ENCODE results near the gene INPP4A.
"Not testable (repeated sequence)": the region's sequence is repeated elsewhere in the genome, so short reads cannot be mapped to it uniquely, and the experiment has no call there.

The INPP4A gene

DNA sequence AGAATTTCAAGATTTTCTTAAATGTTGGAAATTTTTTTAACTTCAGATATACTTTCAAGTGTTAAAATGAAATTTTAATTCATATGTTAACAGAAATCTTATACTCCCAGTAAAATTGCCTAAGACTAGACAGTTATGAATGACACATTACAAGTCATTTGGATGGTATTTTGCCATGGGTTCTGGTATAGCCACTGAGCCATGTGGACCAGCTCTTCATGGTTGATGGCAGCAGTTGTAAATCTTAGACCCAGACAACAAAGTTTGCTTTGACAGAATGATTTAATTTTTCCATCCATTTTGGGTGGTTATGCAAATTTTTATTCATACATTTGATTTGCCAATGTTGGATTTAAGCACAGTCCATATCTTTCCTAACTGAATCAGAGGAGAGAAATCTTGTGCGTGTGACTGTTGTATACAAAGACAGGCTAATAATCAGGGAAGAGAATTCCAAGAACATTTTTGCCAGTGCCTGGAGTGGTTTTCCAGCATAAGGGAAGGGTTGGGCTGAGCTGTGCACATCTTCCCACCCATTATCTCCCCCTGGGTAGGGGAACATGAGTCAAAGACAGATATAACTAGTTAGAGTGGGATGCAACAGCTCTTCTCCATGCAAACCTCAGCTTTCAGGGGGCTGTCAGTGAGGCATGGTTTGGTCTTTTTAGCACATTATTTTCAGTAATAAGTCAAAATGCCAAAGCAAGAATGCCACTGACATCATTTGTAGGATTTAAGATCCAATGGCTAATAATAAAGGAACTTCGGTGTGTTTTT is 28.1 kb upstream of the INPP4A start:
- Histone ChIP-seq H3K27ac (ENCODE audit: low read depth, low read length) (no peak overlapping the region), H3K9ac (ENCODE audit: low read length) (no peak overlapping the region), H3K4me3 (ENCODE audit: low read depth in 1 of 2, low read length in 2 of 2) (no peak overlapping the region), H3K9me3 (ENCODE audit: low read length) (no peaks in the 10 kb centered on the region), H3K36me3 (ENCODE audit: insufficient read depth, low read length) (no peaks in the 10 kb centered on the region), H3K4me1 (ENCODE audit: insufficient read depth, low read length) (no peaks in the 10 kb centered on the region), H3K27me3 (ENCODE audit: control insufficient read depth in 1 of 2, insufficient read depth in 2 of 2, low read length in 2 of 2) (no peaks in the 10 kb centered on the region)

DNA sequence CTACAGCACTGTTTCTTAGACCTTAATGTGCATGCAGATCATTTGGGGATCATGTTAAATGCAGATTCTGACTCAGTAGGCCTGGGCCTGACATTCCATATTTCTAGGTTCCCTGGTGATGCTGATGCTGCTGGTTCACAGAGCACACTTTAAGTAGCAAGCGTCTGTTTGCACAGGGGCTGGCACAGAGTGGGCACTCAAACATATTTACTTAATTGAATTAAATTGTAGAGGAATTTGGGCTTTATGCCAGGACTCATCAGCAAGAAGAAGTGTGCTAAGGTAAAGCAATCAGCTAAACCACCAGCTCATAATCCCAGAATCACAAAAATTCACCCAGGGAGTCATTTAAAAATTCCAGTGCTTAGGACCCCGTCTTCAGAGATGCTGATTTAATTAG is 25.1 kb upstream of the INPP4A start:
- no peak overlapping the region for H3K9ac ChIP-seq (ENCODE audit: low read length)

GRCh38 chr2:98419977-98420725 is 24.5 kb upstream of the INPP4A start:
- H3K27me3 ChIP-seq (ENCODE audit: control insufficient read depth in 1 of 2, insufficient read depth in 2 of 2, low read length in 2 of 2) = no peaks in the 10 kb centered on the region
- no peaks in the 10 kb centered on the region for H3K4me1 ChIP-seq (ENCODE audit: insufficient read depth, low read length)
- no peak overlapping the region for H3K27ac ChIP-seq (ENCODE audit: low read depth, low read length)
- H3K36me3 ChIP-seq (ENCODE audit: insufficient read depth, low read length) = no peaks in the 10 kb centered on the region
- H3K9me3 ChIP-seq (ENCODE audit: low read length) = no peaks in the 10 kb centered on the region
- no peak overlapping the region for H3K9ac ChIP-seq (ENCODE audit: low read length)
- no peak overlapping the region for H3K4me3 ChIP-seq (ENCODE audit: low read depth in 1 of 2, low read length in 2 of 2)

More for the DNA sequence above, 25.1 kb upstream of the INPP4A start:
- H3K27me3 ChIP-seq (ENCODE audit: control insufficient read depth in 1 of 2, insufficient read depth in 2 of 2, low read length in 2 of 2) = no peaks in the 10 kb centered on the region
- no peaks in the 10 kb centered on the region for H3K4me1 ChIP-seq (ENCODE audit: insufficient read depth, low read length)
- no peaks in the 10 kb centered on the region for H3K9me3 ChIP-seq (ENCODE audit: low read length)
- H3K4me3 ChIP-seq (ENCODE audit: low read depth in 1 of 2, low read length in 2 of 2) = no peak overlapping the region
- no peak overlapping the region for H3K27ac ChIP-seq (ENCODE audit: low read depth, low read length)
- H3K36me3 ChIP-seq (ENCODE audit: insufficient read depth, low read length) = no peaks in the 10 kb centered on the region

- H3K9me3 ChIP-seq (ENCODE audit: low read length) = no peaks in the 10 kb centered on the region
- H3K27me3 ChIP-seq (ENCODE audit: control insufficient read depth in 1 of 2, insufficient read depth in 2 of 2, low read length in 2 of 2) = no peaks in the 10 kb centered on the region
These were observed 22.2 kb upstream of the INPP4A start for GRCh38 chr2:98422449-98422848.

DNA sequence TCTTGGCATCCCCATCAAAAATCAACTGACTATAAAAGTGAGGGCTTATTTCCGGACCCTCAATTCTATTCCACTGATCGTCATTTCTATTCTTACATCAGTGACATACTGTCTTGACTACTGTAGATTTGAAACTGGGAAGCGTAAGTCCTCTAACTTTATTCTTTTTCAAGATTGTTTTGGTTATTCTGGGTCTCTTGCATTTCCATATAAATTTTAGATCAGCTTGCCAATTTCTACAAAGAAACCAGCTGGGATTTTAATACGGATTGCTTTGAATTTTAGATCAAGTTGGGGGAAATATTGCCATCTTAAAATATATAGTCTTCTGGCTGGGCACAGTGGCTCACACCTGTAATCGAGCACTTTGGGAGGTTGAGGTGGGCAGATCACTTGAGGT is 17.9 kb upstream of the INPP4A start:
- H3K9me3 ChIP-seq (ENCODE audit: low read length) = no peaks in the 10 kb centered on the region

More at GRCh38 chr2:98422449-98422848, 22.2 kb upstream of the INPP4A start:
- Histone ChIP-seq H3K4me3 (ENCODE audit: low read depth in 1 of 2, low read length in 2 of 2) (no peak overlapping the region), H3K4me1 (ENCODE audit: insufficient read depth, low read length) (no peaks in the 10 kb centered on the region), H3K36me3 (ENCODE audit: insufficient read depth, low read length) (no peaks in the 10 kb centered on the region), H3K9ac (ENCODE audit: low read length) (no peak overlapping the region), H3K27ac (ENCODE audit: low read depth, low read length) (no peak overlapping the region)

GRCh38 chr2:98432145-98432544 is 12.5 kb upstream of the INPP4A start:
- no peak overlapping the region for H3K4me3 ChIP-seq (ENCODE audit: low read depth in 1 of 2, low read length in 2 of 2)
- no peaks in the 10 kb centered on the region for H3K36me3 ChIP-seq (ENCODE audit: insufficient read depth, low read length)
- H3K27ac ChIP-seq (ENCODE audit: low read depth, low read length) = no peak overlapping the region
- H3K9me3 ChIP-seq (ENCODE audit: low read length) = no peaks in the 10 kb centered on the region
- H3K4me1 ChIP-seq (ENCODE audit: insufficient read depth, low read length) = no peaks in the 10 kb centered on the region
- no peaks in the 10 kb centered on the region for H3K27me3 ChIP-seq (ENCODE audit: control insufficient read depth in 1 of 2, insufficient read depth in 2 of 2, low read length in 2 of 2)
- H3K9ac ChIP-seq (ENCODE audit: low read length) = no peak overlapping the region

More for the DNA sequence above, 17.9 kb upstream of the INPP4A start:
- Histone ChIP-seq H3K9ac (ENCODE audit: low read length) (no peak overlapping the region), H3K27ac (ENCODE audit: low read depth, low read length) (no peak overlapping the region), H3K4me3 (ENCODE audit: low read depth in 1 of 2, low read length in 2 of 2) (no peak overlapping the region), H3K36me3 (ENCODE audit: insufficient read depth, low read length) (no peaks in the 10 kb centered on the region), H3K4me1 (ENCODE audit: insufficient read depth, low read length) (no peaks in the 10 kb centered on the region), H3K27me3 (ENCODE audit: control insufficient read depth in 1 of 2, insufficient read depth in 2 of 2, low read length in 2 of 2) (no peaks in the 10 kb centered on the region)

- Histone ChIP-seq H3K4me1 (ENCODE audit: insufficient read depth, low read length) (no peaks in the 10 kb centered on the region), H3K27me3 (ENCODE audit: control insufficient read depth in 1 of 2, insufficient read depth in 2 of 2, low read length in 2 of 2) (no peaks in the 10 kb centered on the region), H3K4me3 (ENCODE audit: low read depth in 1 of 2, low read length in 2 of 2) (no peak overlapping the region), H3K9me3 (ENCODE audit: low read length) (no peaks in the 10 kb centered on the region), H3K36me3 (ENCODE audit: insufficient read depth, low read length) (no peaks in the 10 kb centered on the region), H3K27ac (ENCODE audit: low read depth, low read length) (no peak overlapping the region), H3K9ac (ENCODE audit: low read length) (no peak overlapping the region)
These were observed 11.2 kb upstream of the INPP4A start for GRCh38 chr2:98433363-98433964.

DNA sequence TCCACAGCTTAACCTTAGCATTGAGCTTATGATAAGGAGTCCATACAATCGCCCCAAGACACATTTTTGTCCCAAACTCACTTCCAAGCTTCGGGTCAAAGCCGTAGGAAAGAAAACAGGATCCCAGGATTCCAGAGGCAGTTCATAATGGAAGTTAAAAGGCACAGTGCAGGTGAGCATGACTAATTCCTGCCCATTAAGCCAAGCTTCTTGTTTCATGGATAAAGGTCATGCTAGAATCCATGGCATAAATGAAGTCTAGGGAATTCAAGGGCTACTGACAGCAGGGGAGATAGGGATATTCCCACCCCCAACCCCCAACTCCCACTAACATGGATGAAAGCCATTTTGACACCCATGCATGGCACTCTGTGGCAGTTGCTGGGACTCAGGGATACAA is 10.2 kb upstream of the INPP4A start:
- Histone ChIP-seq H3K27me3 (ENCODE audit: control insufficient read depth in 1 of 2, insufficient read depth in 2 of 2, low read length in 2 of 2) (no peaks in the 10 kb centered on the region), H3K36me3 (ENCODE audit: insufficient read depth, low read length) (no peaks in the 10 kb centered on the region), H3K9me3 (ENCODE audit: low read length) (no peaks in the 10 kb centered on the region), H3K4me1 (ENCODE audit: insufficient read depth, low read length) (no peaks in the 10 kb centered on the region), H3K9ac (ENCODE audit: low read length) (no peak overlapping the region), H3K27ac (ENCODE audit: low read depth, low read length) (no peak overlapping the region), H3K4me3 (ENCODE audit: low read depth in 1 of 2, low read length in 2 of 2) (no peak overlapping the region)

- not testable (repeated sequence) for H3K9ac ChIP-seq (ENCODE audit: low read length); H3K4me3 ChIP-seq (ENCODE audit: low read depth in 1 of 2, low read length in 2 of 2); H3K9me3 ChIP-seq (ENCODE audit: low read length); H3K27me3 ChIP-seq (ENCODE audit: control insufficient read depth in 1 of 2, insufficient read depth in 2 of 2, low read length in 2 of 2); H3K36me3 ChIP-seq (ENCODE audit: insufficient read depth, low read length); H3K4me1 ChIP-seq (ENCODE audit: insufficient read depth, low read length); H3K27ac ChIP-seq (ENCODE audit: low read depth, low read length)
These were observed 9.0 kb upstream of the INPP4A start for GRCh38 chr2:98435670-98436069.

- Histone ChIP-seq H3K9me3 (ENCODE audit: low read length) (no peaks in the 10 kb centered on the region), H3K4me3 (ENCODE audit: low read depth in 1 of 2, low read length in 2 of 2) (no peak overlapping the region), H3K4me1 (ENCODE audit: insufficient read depth, low read length) (no peaks in the 10 kb centered on the region), H3K9ac (ENCODE audit: low read length) (no peak overlapping the region), H3K27ac (ENCODE audit: low read depth, low read length) (no peak overlapping the region), H3K27me3 (ENCODE audit: control insufficient read depth in 1 of 2, insufficient read depth in 2 of 2, low read length in 2 of 2) (no peaks in the 10 kb centered on the region), H3K36me3 (ENCODE audit: insufficient read depth, low read length) (no peaks in the 10 kb centered on the region)
These were observed 7.9 kb upstream of the INPP4A start for GRCh38 chr2:98436734-98437133.

- Histone ChIP-seq H3K4me3 (ENCODE audit: low read depth in 1 of 2, low read length in 2 of 2) (no peak overlapping the region), H3K27ac (ENCODE audit: low read depth, low read length) (no peak overlapping the region), H3K9me3 (ENCODE audit: low read length) (no peaks in the 10 kb centered on the region), H3K9ac (ENCODE audit: low read length) (no peak overlapping the region), H3K36me3 (ENCODE audit: insufficient read depth, low read length) (no peaks in the 10 kb centered on the region), H3K4me1 (ENCODE audit: insufficient read depth, low read length) (no peaks in the 10 kb centered on the region), H3K27me3 (ENCODE audit: control insufficient read depth in 1 of 2, insufficient read depth in 2 of 2, low read length in 2 of 2) (no peaks in the 10 kb centered on the region)
These were observed 6.2 kb upstream of the INPP4A start for GRCh38 chr2:98438190-98439133.

Data from muscle layer of colon (tissue), 2 donors.